Neural progenitor cell (in vitro differentiated cells): ENCODE results near the gene SERPINB3. TPM values are rescaled to one million over a fixed set of nuclear protein-coding genes. Genes with fewer than 3 reads are reported as not detected.

Experiments
- DNase-seq: peaks from one replicate; pipeline ENCODE4 v3.0.0-alpha.2; 2016; ENCODE audit warnings: low spot score
- H2AFZ ChIP-seq: fragments of 200-600 bp; sonication (generic); replicated peaks from 2 replicates; pipeline ENCODE4 v1.6.1; 2016; ENCODE audit warnings: antibody characterized with exemption
- H3F3A ChIP-seq: fragments of 200-600 bp; sonication (generic); 2 replicates; pipeline ENCODE4 v1.6.1; 2016; ENCODE audit warnings: antibody characterized with exemption, low read depth
- H3K27ac ChIP-seq: fragments of 200-600 bp; sonication (generic); 2 replicates; pipeline ENCODE4 v1.5.1; 2016; ENCODE audit warnings: mild to moderate bottlenecking
- H3K27me3 ChIP-seq: fragments of 200-600 bp; sonication (generic); 2 replicates; pipeline ENCODE4 v1.6.1; 2016; ENCODE audit warnings: mild to moderate bottlenecking, moderate library complexity
- H3K36me3 ChIP-seq: fragments of 200-600 bp; sonication (generic); 2 replicates; pipeline ENCODE4 v1.5.1; 2016
- H3K4me1 ChIP-seq: fragments of 200-600 bp; sonication (generic); 2 replicates; pipeline ENCODE4 v1.6.1; 2016; ENCODE audit warnings: mixed run types
- H3K4me2 ChIP-seq: fragments of 200-600 bp; sonication (generic); 2 replicates; pipeline ENCODE4 v1.6.1; 2016
- H3K4me3 ChIP-seq: fragments of 200-600 bp; sonication (generic); 2 replicates; pipeline ENCODE4 v1.5.1; 2016
- H3K79me2 ChIP-seq: fragments of 200-600 bp; sonication (generic); 2 replicates; pipeline ENCODE4 v1.6.1; 2016; ENCODE audit warnings: low read depth
- H3K9ac ChIP-seq: fragments of 200-600 bp; sonication (generic); 2 replicates; pipeline ENCODE4 v1.6.1; 2016
- H3K9me3 ChIP-seq: fragments of 200-600 bp; sonication (generic); 2 replicates; pipeline ENCODE4 v1.5.1; 2016; ENCODE audit warnings: low read depth
- H4K20me1 ChIP-seq: fragments of 200-600 bp; sonication (generic); 2 replicates; pipeline ENCODE4 v1.6.1; 2016; ENCODE audit warnings: low read depth
- H3K27ac Mint-ChIP-seq: 3 replicates; pipeline ENCODE4 v1.8.0; 2021; ENCODE audit warnings: mixed read lengths
- H3K27me3 Mint-ChIP-seq: 2 replicates; pipeline ENCODE4 v1.8.0; 2022; ENCODE audit warnings: low read depth, mild to moderate bottlenecking, inconsistent platforms, moderate library complexity, mixed read lengths; ENCODE audit not compliant: insufficient read depth
- H3K36me3 Mint-ChIP-seq: 3 replicates; pipeline ENCODE4 v1.8.0; 2021; ENCODE audit warnings: mixed read lengths
- H3K4me1 Mint-ChIP-seq: 3 replicates; pipeline ENCODE4 v1.8.0; 2021; ENCODE audit warnings: mixed read lengths
- H3K4me3 Mint-ChIP-seq: 3 replicates; pipeline ENCODE4 v1.8.0; 2021; ENCODE audit warnings: mild to moderate bottlenecking, moderate library complexity, mixed read lengths
- H3K9me3 Mint-ChIP-seq: 3 replicates; pipeline ENCODE4 v1.8.0; 2020; ENCODE audit warnings: mixed read lengths
- CTCF ChIP-seq: fragments of 200-600 bp; sonication (generic); IDR thresholded peaks from 2 replicates; pipeline ENCODE4 v1.5.1; 2017; ENCODE audit warnings: antibody characterized with exemption, mild to moderate bottlenecking
- EZH2 ChIP-seq: fragments of 200-600 bp; sonication (generic); IDR thresholded peaks from 2 replicates; pipeline ENCODE4 v1.6.1; 2017; ENCODE audit warnings: antibody characterized with exemption, mild to moderate bottlenecking, moderate library complexity
- EZH2phosphoT487 ChIP-seq: fragments of 200-600 bp; sonication (generic); IDR thresholded peaks from 2 replicates; pipeline ENCODE4 v1.6.1; 2017; ENCODE audit warnings: antibody characterized with exemption
- total RNA-seq: library from RNA; depleted of rRNA; stranded (reverse); fragments of >200 nt; gene quantifications from 2 replicates; pipeline ENCODE4 v1.2.3, GENCODE V29; 2015; ENCODE audit warnings: low replicate concordance

SERPINB3 gene
- total RNA-seq, 1 donor from 2014 or later = not detected

- Histone ChIP-seq H3K9ac (no peak overlapping the region), H2AFZ (no peak overlapping the region), H3K4me2 (no peak overlapping the region), H3K27me3 (no peaks in the 10 kb centered on the region), H3K9me3 (no peaks in the 10 kb centered on the region), H3K79me2 (no peaks in the 10 kb centered on the region), H3F3A (no peaks in the 10 kb centered on the region), H3K4me1 (no peaks in the 10 kb centered on the region), H3K27ac (no peak overlapping the region), H3K36me3 (no peaks in the 10 kb centered on the region), H4K20me1 (no peaks in the 10 kb centered on the region), H3K4me3 (no peak overlapping the region)
- Mint-ChIP-seq H3K27ac (no peak overlapping the region), H3K27me3 (peaks cover 2% of the 10 kb centered on the region), H3K4me3 (no peak overlapping the region), H3K9me3 (peaks cover 3% of the 10 kb centered on the region), H3K4me1 (no peaks in the 10 kb centered on the region), H3K36me3 (no peaks in the 10 kb centered on the region)
- no peak for TF ChIP-seq EZH2phosphoT487
- DNase-seq = no peak
These were observed 35.5 kb upstream of the SERPINB3 start for GRCh38 chr18:63697097-63697660.

GRCh38 chr18:63689064-63689463 lies 27.4 kb upstream of the SERPINB3 start:
- no peak overlapping the region for H2AFZ ChIP-seq
- H3K4me1 ChIP-seq = no peaks in the 10 kb centered on the region
- H4K20me1 ChIP-seq = no peaks in the 10 kb centered on the region
- H3K27me3 ChIP-seq = no peaks in the 10 kb centered on the region
- H3K27me3 Mint-ChIP-seq = no peaks in the 10 kb centered on the region
- H3K4me3 ChIP-seq = no peak overlapping the region
- DNase-seq = no peak
- no peak overlapping the region for H3K27ac Mint-ChIP-seq
- TF ChIP-seq EZH2 = no peak
- TF ChIP-seq CTCF = no peak
- TF ChIP-seq EZH2phosphoT487 = no peak
- no peaks in the 10 kb centered on the region for H3F3A ChIP-seq
- no peak overlapping the region for H3K9ac ChIP-seq
- H3K36me3 ChIP-seq = no peaks in the 10 kb centered on the region
- H3K4me1 Mint-ChIP-seq = peaks cover under 1% of the 10 kb centered on the region
- H3K4me3 Mint-ChIP-seq = no peak overlapping the region
- H3K9me3 Mint-ChIP-seq = peaks cover 6% of the 10 kb centered on the region
- H3K36me3 Mint-ChIP-seq = no peaks in the 10 kb centered on the region
- no peaks in the 10 kb centered on the region for H3K79me2 ChIP-seq
- no peaks in the 10 kb centered on the region for H3K9me3 ChIP-seq
- H3K27ac ChIP-seq = no peak overlapping the region
- H3K4me2 ChIP-seq = no peak overlapping the region

- H3K27me3 Mint-ChIP-seq = no peaks in the 10 kb centered on the region
- no peaks in the 10 kb centered on the region for H3K36me3 ChIP-seq
- TF ChIP-seq EZH2 = no peak
- peaks cover 3% of the 10 kb centered on the region for H3K9me3 Mint-ChIP-seq
- H3K36me3 Mint-ChIP-seq = no peaks in the 10 kb centered on the region
- no peaks in the 10 kb centered on the region for H4K20me1 ChIP-seq
- H3K27ac Mint-ChIP-seq = no peak overlapping the region
- H3K4me1 ChIP-seq = peaks cover 14% of the 10 kb centered on the region
- no peak for DNase-seq
- H3K9ac ChIP-seq = no peak overlapping the region
- peaks cover 10% of the 10 kb centered on the region for H3K4me1 Mint-ChIP-seq
- no peaks in the 10 kb centered on the region for H3K9me3 ChIP-seq
- H3K27ac ChIP-seq = no peak overlapping the region
- peaks cover 8% of the 10 kb centered on the region for H3F3A ChIP-seq
- no peak overlapping the region for H2AFZ ChIP-seq
- no peaks in the 10 kb centered on the region for H3K79me2 ChIP-seq
- no peaks in the 10 kb centered on the region for H3K27me3 ChIP-seq
- H3K4me3 Mint-ChIP-seq = no peak overlapping the region
- no peak overlapping the region for H3K4me3 ChIP-seq
- no peak overlapping the region for H3K4me2 ChIP-seq
These were observed 25.2 kb upstream of the SERPINB3 start for GRCh38 chr18:63686871-63687270.

- DNase-seq = no peak
- H3F3A ChIP-seq = peaks cover 8% of the 10 kb centered on the region
- no peak overlapping the region for H3K4me3 ChIP-seq
- no peak overlapping the region for H3K4me2 ChIP-seq
- H3K4me1 Mint-ChIP-seq = peaks cover 10% of the 10 kb centered on the region
- no peaks in the 10 kb centered on the region for H3K36me3 ChIP-seq
- no peaks in the 10 kb centered on the region for H3K79me2 ChIP-seq
- no peaks in the 10 kb centered on the region for H3K36me3 Mint-ChIP-seq
- no peak overlapping the region for H2AFZ ChIP-seq
- no peak overlapping the region for H3K4me3 Mint-ChIP-seq
- H3K9me3 ChIP-seq = no peaks in the 10 kb centered on the region
- TF ChIP-seq EZH2 (no peak), EZH2phosphoT487 (no peak), CTCF (no peak)
- H3K27ac ChIP-seq = no peak overlapping the region
- H3K9ac ChIP-seq = no peak overlapping the region
- H3K27ac Mint-ChIP-seq = no peak overlapping the region
- H3K4me1 ChIP-seq = peaks cover 14% of the 10 kb centered on the region
- H4K20me1 ChIP-seq = no peaks in the 10 kb centered on the region
- no peaks in the 10 kb centered on the region for H3K27me3 ChIP-seq
- no peaks in the 10 kb centered on the region for H3K9me3 Mint-ChIP-seq
- H3K27me3 Mint-ChIP-seq = no peaks in the 10 kb centered on the region
These were observed 23.0 kb upstream of the SERPINB3 start for GRCh38 chr18:63684718-63685117.
